GM21786 (cell line): ENCODE data around the gene LHX6.
A peak's percentile ranks its signal among the peaks of the same experiment; 100 is the strongest.

Source experiments
- ATAC-seq: cut with Tn5 transposase; IDR thresholded peaks from one replicate; pipeline ENCODE4 v1.9.1; 2021; ENCODE audit not compliant: unreplicated experiment

LHX6 gene

DNA sequence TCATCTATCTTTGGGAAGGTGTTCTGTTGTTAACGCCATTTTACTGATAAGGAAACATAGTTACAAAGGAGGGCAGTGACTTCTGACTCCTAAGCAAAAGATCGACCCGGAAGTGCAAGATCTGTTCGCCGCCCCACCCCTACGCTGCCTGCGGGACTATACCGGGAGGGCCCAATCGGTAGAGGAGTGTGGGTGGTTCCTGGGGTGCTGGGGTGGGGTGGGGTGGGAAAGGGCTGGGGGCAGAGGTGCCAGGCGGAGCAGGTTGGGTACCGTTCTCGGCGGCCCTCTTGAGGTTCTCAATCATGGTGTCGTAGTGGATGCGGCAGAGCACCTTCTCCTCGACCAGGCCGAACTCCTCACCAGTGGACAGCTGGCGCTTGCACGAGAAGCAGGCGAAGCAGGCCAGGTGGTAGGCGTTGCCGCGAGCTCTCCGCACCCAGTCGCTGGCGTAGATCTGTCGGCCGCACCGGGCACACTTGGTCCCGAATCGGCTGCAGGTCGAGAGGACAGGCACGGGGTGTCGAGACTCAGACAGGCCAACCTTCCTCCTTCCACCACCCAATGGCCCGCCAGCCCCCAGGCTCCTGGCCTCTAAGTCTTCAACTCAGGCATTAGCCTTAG is 11.8 kb downstream of the LHX6 start:
- ATAC-seq: no peak

DNA sequence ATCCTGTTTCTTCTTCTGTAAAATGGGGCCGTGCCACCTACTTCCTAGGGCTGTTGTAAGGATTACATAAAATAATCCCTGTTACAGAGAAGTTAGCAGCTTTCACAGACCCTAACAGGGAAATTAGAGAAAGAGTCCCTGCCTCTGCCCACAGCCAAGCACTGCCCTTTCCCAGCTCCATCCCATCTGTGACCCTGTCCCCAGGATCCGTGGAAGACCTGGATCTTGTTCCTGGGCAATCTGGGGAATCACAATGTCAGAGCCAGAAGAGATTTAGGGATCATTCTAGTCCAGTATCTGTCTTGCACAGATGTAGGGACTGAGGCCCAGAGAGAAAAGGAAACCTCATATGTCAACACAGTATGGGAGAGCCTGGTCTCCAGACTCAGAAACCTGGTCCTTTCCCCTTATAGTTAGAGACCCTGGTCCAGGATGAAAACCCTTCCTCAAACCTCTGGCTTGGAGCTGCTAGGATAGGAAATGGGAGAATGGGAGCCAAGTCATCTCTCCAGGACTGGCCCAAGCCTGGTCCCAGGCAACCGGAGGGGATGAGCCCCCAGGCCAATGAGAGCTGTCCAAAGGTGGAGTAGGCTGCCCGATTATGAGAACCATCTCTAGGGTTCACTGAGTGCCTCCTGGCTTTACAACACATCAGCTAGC is 12.5 kb downstream of the LHX6 start:
- no peak for ATAC-seq

DNA sequence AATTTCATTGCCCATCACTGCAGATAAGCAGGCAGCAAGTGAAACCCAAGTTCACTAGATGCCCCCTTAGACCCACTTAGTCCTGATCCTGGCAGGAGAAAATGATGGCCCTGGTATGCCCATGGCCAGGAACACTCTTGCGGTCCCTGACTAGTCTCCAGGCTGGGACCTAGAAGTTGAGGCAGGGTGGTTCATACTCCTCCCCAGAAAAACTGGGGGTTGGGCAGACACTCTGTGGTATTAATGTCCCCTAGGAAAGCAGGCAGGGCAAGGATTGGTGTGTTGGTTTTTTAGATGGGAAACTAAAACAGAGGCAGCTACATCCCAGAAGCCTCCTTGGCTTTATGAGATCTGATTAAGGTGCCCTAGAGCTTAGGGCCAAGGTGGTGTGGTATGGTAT is 13.1 kb downstream of the LHX6 start:
- no peak for ATAC-seq

DNA sequence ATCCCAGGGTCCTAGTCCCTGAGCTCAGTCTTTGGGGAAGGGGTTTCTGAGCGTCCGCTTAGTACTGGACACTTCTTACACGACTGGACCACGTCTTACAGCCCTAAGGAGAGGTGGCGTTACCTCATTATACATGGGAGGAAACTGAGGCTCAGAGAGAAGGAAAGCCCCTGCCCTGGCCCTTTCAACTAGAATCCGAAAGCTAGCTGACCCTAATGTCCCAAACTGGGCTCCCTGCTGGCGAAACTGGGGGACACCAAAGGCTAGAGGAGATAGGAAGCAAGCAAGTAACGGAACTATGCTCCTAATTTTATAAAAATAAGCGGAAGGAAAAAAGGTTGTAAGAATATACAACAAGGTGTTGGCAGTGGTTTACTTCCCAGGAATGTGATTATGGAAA is 14.2 kb downstream of the LHX6 start:
- ATAC-seq: no peak

DNA sequence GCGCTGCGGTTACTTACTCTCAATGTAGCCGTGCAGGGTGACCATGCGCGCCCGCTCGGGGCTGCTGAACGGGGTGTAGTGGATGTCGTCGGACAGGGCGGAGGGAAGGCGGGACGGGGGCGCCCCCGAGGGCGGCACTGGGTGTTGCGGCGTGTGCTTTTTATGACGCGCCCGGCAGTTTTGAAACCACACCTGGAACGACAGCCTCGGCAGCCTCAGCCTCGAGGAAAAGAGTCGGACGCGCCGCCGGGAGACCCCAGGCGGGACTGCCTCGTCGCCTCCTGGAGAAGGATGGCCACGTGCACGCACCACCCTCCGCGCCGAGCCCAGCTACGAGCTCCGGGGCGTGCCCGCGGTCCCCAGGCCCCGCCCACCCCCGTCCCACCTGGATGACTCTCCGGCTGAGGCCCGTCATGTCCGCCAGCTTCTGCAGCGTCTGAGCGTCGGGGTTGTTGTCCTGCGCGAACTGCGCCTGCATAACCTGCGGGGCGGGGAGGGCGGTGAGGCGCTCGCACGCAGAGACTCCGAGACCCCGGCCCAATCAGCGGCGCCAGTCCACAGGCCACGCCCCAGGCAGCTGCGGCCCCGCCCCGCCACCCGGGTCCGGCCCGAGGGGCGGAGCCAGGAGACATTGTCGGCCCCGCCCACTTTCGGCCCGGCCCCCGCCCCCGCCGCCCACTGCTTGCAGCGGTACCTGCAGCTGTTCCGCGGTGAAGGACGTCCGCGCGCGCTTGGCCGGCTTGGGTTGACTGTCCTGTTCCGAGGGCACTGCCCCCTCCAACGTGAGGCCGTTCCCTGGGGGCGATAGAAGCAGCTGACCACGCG is 15.0 kb downstream of the LHX6 start:
- no peak for ATAC-seq

DNA sequence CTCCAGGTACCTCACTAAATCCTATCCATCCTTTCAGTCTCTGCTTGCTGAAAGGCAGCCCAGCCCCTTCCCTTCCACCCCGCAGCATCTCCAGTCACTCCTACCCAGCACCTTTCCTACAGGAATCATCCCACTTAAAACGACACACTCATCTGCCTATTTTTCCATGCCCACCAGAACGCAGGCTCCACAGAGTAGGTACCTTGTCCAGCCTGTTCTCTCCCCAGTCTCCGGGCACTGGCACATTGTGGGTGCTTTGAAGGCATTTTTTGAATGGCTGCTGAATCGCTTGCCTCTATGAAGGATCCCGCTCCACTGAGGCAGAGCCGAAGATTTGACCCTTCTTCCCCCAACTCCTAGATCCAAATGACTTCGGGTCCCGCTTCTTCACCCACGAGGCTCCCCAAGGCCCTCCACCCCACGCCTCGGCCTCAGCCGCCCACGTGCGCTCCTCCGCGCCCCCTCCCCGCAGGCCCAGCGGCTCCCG is 15.6 kb downstream of the LHX6 start:
- ATAC-seq: no peak

DNA sequence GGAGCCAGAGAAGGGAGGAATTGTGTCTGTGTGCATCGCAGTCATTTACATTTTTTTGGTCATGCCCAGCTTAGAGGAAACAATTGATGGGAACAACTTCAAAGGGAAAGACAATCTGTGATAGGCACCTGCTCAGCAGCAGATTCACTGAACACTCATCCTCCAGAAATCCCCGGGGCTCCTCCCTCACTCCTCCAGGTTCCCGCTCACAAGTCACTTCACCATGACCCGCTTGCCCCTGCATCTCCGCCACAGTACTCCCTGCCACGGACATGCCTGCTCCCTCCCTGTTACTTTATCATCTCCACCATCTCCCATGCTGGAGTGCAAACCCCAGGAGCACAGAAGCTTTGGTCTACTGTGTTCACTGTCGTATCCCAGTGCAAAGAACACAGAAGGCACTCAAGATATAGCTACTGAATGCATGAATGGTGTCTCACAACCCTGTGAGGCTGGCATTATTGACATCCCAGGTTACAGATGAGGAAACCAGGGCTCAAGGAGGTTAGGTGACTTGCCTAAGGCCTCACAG is 16.2 kb downstream of the LHX6 start:
- no peak for ATAC-seq

DNA sequence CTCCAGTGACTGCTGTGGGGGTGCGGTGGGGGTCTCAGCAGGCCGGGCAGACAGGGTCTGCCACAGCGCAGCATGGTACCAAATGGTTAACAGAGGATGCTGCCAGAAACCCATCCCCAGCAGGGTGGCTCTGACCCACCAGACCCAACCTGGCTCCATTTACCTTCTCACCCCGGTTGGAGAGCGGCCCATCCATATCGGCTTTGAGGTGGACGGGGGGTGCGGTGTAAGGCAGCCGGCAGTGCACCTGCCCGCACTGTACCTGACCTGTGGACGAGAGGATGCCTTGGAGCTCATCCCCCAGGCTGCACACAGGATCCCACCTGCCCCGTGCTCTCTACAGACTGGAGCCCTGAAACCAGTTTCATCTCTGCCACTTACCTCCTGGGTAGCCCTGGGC is 19.3 kb downstream of the LHX6 start:
- ATAC-seq: no peak

DNA sequence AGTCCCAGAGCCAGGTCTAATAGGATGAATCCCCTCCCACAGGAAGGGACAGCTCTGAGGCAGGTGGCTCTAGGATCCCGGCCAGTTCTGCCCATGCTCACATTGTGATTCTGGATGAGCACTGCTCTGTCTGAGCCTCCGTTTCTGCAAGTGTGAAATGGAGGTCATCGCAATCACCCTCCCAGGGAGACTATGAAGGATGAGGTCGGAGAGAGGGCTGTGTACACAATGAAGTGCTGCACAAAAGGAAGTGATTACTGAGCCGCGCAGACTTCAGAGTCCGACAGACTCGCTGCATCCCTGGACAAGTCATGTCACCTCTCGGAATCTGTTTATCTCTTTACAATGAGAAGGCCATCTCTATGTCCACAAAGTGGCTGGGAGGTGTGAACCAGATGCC is 21.7 kb downstream of the LHX6 start:
- no peak for ATAC-seq

DNA sequence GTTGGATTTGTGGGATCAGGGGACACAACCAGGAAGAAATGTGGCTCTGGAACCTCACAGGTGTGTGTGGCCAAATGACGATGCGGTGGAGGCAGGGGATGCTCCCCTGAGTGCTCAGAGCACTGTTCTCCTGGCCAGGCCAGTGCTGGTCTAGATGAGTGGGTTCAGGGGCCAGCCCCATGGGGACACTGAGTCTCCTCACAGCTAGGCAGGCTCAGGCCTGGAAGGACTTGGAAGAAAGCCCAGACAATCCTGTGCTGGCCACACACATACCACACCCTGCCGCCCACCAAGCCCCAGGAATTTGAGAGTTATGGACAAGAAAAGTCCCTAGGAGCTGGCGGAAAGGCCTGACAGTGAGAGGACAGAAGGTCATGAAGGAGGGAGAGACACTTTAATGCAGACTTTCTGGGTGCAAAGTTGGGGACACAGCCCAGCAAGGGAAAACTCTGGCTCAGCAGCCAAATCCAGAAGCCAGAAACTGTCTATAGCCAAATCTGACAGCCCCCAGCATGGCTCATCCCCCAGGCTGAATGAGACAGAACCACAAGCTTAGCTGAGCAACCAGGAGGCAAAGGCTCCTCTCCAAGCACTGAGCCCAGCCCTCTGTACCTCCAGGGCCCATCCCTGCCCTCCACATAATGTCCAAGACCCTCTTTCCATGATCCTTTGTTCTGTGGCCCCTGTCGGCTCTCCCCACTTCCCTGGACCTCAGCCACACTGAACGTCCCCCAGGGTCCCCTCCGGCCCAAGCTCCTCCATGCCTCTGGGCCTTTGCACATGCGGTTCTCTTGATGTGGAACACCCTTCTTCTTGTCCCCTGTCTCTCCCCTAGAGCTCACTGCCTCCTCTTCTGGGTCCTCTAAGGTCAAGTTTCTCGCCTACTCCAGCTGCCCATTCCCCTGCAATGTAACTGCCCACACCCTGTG is 22.4 kb downstream of the LHX6 start:
- ATAC-seq: no peak

DNA sequence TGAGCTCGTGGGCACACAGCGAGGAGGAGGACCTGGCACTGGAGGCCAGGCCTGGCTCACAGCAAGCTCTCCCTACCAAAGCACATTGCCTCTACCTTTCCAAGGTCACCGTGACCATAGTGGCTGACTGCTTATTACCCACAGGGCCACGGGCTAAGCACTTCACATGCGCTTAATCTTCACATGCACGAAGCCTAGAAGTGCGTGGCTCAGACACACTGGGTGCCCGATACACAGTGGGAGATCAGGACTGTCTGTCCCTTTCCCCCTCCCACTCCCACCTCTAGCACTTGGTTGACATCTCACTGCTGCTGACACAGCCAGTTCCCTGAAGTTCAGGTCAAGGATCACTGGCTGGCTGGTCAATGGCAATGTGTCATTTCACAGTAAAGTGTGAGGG is 23.6 kb downstream of the LHX6 start:
- ATAC-seq: no peak

DNA sequence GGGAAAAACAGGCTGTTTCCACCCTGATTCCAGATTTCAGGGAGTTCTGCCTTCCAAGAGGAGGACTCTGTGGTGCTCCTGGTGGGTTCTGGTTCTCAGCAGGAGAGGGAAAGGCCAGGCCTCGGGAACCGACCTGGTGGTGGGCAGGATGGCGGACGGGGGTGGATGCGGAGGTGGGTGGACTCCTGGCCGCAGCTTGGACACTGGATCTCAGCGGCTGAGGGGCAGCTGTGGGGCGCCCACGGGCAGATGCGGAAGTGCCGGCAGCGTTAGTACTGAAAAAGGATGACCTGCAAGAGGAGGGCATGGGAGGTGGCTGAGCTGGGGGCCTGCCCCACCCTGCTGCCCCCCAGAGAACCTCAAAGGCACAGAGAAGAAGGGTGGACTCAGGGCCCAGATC is 24.3 kb downstream of the LHX6 start:
- no peak for ATAC-seq

DNA sequence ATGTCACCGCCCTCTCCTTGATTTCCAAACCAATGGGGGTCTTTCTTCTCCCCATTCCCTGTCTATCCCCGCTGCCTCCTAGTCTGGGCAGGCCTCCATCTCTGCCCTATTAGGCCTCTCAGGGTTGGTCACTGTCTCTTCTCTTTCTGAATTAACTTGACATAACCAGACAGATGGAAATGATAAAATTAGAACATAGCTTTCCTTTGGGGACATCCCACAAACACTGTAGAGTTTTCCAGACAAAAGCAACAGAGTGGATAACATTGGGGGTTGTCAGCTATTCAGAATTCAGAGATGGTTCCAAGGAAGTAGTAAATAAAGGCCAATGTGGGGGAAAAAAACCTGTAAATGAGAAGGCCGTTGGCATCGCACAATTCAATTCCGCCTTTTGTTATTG is 24.7 kb downstream of the LHX6 start:
- no peak for ATAC-seq

DNA sequence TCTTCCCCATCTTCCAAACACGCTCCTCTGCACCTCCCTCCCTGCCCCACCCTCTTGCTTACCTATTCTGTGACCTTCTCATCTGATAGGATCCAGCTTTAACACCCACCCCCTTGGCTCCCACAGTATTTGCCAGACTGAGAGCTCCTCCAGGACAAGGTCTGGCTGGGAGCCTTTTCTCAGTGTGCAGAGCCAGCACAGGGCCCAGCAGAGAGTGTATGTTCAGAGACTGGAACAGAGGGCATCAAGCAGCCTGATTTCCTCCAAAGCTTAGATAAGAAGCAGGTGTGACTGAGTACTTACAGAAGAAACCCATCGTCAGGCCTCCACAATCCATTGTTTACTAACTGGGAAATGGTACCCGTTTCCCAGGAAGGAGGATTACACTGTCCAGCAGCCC is 26.6 kb downstream of the LHX6 start:
- no peak for ATAC-seq

DNA sequence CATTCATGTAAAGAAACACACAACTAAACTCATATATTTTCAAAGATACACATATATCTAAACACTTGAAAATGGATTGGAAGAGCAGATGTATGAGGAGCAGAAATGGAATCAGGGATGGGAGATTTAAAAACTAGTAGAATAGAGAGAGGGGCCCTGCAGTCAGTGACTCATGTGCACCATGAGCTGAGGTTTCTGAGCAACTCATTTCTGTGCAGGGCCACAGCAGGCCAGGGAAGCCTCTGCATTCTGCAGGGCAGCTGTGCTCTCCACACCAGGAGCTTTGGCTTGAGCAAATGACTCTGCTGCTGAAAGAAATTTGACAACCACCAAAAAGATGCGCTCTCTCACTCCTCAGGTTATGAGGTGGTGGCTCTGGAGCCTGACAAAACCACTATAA is 27.1 kb downstream of the LHX6 start:
- no peak for ATAC-seq

DNA sequence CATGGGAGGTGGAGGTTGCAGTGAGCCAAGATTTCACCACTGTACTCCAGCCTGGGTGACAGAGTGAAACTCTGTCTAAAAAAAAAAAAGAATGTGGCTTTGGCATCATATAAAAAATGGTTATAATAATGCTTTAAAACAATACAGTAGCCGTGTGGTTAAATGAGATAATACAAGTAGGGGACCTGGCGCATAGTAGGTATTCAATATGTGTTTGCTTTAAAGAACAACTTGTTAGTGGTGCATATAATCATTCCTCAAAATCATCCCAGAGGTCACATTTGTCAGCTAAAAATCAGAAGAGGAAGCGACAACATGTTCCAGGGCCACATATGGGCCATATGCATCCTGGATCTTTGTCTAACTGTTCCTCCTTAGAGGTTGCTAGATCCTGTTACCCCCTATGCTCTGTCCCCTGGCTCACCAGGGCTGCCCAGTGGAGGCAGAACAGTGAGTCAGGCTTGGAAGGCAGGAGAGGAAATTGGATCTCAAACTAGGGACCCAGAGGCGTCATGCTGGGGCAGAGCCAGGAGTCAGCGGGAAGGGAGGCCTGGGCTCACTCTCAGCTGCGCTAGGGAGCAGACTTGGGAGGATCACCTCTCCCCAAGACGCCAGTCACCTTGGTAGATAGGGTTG is 27.7 kb downstream of the LHX6 start:
- ATAC-seq: no peak

DNA sequence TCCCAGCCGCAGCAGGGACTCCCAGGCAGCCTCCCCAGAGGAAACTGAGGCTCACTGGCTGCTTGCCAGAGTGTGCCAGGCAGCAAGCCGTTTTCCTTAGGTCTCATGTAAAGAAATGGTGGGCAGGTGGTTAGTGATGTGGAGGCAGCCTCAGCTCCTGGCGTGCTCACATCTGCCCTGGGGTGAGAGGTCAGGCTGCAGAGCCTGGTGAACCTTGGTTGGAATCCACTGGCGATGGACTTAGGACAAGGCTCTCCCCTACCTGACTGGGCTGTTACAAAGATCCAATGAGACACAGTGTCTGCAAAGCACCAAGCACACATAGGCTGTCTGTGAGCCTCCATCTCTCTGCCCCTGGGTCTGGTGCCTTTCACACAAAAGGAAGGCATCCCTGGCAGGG is 30.9 kb downstream of the LHX6 start:
- no peak for ATAC-seq

DNA sequence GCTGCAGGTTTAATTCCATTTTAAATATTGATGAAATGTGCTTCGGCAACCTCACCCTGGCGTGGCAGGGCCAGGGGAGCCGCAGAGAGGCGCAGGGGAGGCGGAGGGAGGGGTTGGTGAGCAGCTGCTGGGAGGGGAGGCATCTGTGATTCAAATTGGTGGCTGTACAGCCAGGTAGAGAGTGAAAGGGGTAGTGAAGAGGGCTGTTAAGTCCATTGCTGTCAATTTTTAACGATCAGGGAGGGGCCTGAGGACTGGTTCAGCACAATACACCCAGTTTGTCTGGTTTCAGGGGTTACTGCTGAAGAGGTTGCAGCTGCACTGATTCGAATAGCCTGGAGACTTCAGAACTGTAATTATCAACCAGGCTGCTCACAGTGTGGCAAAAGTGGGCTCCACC is 31.3 kb downstream of the LHX6 start:
- ATAC-seq: peak; percentile 58

DNA sequence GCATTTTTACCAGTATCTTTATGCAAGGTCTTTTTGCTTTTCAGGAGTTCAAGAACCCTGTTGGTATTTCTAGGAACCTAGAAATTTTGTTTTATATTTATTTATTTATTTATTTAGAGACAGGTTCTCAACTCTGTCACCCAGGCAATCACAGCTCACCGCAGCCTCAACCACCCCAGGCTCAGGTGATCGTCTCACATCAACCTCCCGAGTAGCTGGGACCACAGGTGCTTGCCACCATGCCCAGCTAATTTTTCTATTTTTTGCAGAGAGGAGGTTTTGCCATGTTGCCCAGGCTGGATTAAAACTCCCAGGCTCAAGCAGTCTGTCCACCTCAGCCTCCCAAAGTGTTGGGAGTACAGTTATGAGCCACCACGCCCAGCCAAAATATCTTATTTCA is 32.9 kb downstream of the LHX6 start:
- ATAC-seq: no peak

DNA sequence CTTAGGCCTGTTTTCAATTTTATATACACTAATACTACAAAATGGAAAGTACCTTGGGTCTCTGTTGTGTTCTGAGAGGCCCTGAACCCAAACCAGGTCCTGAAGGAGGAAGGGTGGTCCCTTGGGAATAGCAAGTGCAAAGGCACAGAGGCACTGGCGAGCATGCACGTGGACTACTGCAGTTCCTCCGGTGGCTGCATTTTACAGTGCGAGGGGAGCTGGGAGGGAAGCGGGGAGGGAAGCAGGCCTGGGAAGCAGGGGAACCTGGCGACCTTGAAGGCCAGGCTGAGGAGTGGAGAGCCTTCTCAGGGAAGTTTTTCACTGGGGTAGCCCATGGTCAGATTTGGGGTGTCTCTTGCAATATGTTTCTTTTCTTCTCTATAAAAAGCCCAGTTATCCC is 35.1 kb downstream of the LHX6 start:
- ATAC-seq: no peak
